GM12878 (cell line): Measurements from ENCODE around the gene SLAMF1. TPM values are rescaled to one million over a fixed set of nuclear protein-coding genes. Genes with fewer than 3 reads are reported as not detected.

Experiments
- CHD2 ChIP-seq: IDR thresholded peaks from 2 replicates; pipeline ENCODE4 v1.6.1; 2011; ENCODE audit warnings: low read depth, low read length, improper control_type of control experiment, borderline replicate concordance
- MEF2B ChIP-seq: fragments of 450-650 bp; IDR thresholded peaks from 2 replicates; pipeline ENCODE4 v1.6.1; 2018; ENCODE audit warnings: mild to moderate bottlenecking, moderate library complexity; ENCODE audit not compliant: partially characterized antibody, poor library complexity, severe bottlenecking
- MTA2 ChIP-seq: fragments of 450-650 bp; IDR thresholded peaks from 2 replicates; pipeline ENCODE4 v1.6.1; 2016; ENCODE audit warnings: low read depth, mild to moderate bottlenecking, moderate library complexity
- NBN ChIP-seq: fragments of 450-650 bp; IDR thresholded peaks from 2 replicates; pipeline ENCODE4 v1.6.1; 2016
- POLR2AphosphoS2 ChIP-seq: IDR thresholded peaks from 2 replicates; pipeline ENCODE4 v1.6.1; 2011; ENCODE audit warnings: low read depth, mild to moderate bottlenecking, low read length, improper control_type of control experiment, moderate library complexity
- POU2F2 ChIP-seq: IDR thresholded peaks from 3 replicates; pipeline ENCODE4 v1.6.1; 2011; ENCODE audit warnings: low read depth, mild to moderate bottlenecking, low read length, borderline replicate concordance
- SMAD5 ChIP-seq: IDR thresholded peaks from 2 replicates; pipeline ENCODE4 v1.6.1; 2016; ENCODE audit warnings: antibody characterized with exemption, low read depth
- ZNF687 ChIP-seq: fragments of 450-650 bp; IDR thresholded peaks from 2 replicates; pipeline ENCODE4 v1.6.1; 2017; ENCODE audit warnings: mild to moderate bottlenecking, moderate library complexity
- polyA plus RNA-seq, 11 experiments: library from polyadenylated mRNA; depleted of rRNA in 4 of 11; unstranded in 6 of 11; stranded (reverse) in 5 of 11; fragments of >200 nt; fragmentation: Nextera tagmentation in 4 of 11; fragmentation: Illumina TruSeq in 1 of 11; extraction: Ambion mirVana in 4 of 11; extraction: Trizol in 1 of 11; gene quantifications; 1 replicate in 1 of 11; 2 replicates in 10 of 11; pipeline versions ENCODE4 v1.2.1 to v1.2.3, GENCODE V29; 2011 to 2016; ENCODE audit warnings: inconsistent platforms in 2 of 11, missing spikeins in 2 of 11, low read depth in 1 of 11
- total RNA-seq, 4 experiments: library from RNA; depleted of rRNA in 3 of 4; stranded (reverse); fragments of >200 nt in 3 of 4; fragmentation: Illumina TruSeq in 1 of 4; extraction: Trizol in 1 of 4; gene quantifications; 2 replicates each; pipeline versions ENCODE4 v1.2.1 to v1.2.3, GENCODE V29; 2013 to 2021

Gene SLAMF1
- total and polyA plus RNA-seq, 10 of the 15 experiments (the other 5 are each of a cell fraction or from before 2014, with no cell fraction given), result 87.3 to 260 (median 131) TPM

GRCh38 chr1:160627677-160628289 lies 19.1 kb downstream of the SLAMF1 start (continued):
- peak; percentile 72 for TF ChIP-seq ZNF687
- peak; percentile 66 for TF ChIP-seq MTA2
- 0 out of 2 replicates have a peak, but pooled peaks have one; percentile 21 for TF ChIP-seq CHD2
- peak; percentile 78; the same call in 1 of the 2 replicates for TF ChIP-seq POLR2AphosphoS2
- TF ChIP-seq POU2F2, result peak; percentile 33; the same call in 1 of the 3 replicates
- TF ChIP-seq NBN, result 0 out of 2 replicates have a peak, but pooled peaks have one; percentile 58
- peak; percentile 78 for TF ChIP-seq MEF2B
- peak; percentile 22; the same call in 1 of the 2 replicates for TF ChIP-seq SMAD5
